ENCODE results near the gene RICTOR.

RICTOR gene

DNA sequence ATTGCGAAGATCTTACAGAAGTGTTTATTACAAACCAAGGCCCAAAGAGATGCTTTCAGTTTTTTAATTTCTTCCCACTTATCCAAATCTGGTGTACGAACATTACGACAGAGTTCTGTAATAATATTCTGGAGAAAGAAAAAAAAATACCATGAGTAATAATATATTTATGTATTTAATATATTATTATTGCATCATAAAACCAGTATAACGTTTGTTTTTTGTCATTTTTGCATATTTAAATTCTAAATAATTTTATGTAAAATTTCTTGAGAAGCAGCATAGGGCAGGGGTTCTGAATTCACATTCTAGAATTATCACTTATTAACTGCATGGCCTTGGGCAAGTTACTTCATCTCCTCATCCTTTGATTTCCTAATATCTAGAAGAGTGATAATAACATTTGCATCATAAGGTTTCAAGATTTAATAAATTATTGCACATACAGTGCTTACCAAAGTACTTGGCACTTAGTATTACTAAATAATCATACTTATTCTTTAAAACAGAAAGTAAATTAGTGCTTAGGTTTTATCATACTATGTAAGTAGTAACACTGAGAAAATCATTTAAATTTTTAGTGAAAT is 120.7 kb downstream of the RICTOR start:
- no peak for DNase-seq (ENCODE audit: low read depth, low spot score)
- no peak overlapping the region for H3K27ac ChIP-seq

DNA sequence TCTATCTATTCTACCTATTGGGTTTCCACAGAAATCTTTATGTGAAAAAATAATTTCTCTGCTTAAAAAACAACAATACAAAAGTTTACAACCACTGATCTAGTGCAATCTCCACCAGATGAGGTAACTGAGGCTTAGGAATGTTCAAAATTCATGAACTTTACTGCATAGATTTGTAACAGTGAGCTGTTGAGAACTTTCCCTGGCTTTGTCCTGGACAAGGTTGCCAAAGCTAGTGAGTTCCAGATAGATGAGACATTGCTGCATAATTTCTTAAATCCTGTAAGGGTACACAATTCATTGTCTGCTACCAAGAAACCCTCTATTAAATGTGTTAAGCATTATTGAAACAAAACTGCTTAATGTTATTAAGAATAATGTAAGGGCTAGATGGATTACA is 125.7 kb downstream of the RICTOR start:
- no peak overlapping the region for H3K27ac ChIP-seq
- no peak for DNase-seq (ENCODE audit: low read depth, low spot score)

DNA sequence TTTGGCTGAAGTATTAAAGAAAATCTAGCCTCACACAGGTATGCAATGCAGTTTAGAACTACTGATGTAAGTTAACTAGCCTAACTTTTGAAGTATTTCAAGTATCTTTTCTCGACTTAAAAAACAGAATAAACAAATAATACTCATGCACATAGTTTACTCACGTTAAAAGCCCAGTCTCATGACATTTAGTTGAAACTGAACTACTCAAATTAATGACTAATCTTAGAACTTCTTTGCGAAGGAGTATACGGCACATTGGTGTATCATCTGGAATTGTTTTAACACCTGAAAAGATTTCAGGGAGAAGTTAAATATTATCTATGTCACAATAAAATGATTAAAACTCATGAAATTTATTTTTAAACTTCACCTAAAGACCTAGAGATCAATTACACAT is 129.9 kb downstream of the RICTOR start:
- no peak for DNase-seq (ENCODE audit: low read depth, low spot score)
- no peak overlapping the region for H3K27ac ChIP-seq

DNA sequence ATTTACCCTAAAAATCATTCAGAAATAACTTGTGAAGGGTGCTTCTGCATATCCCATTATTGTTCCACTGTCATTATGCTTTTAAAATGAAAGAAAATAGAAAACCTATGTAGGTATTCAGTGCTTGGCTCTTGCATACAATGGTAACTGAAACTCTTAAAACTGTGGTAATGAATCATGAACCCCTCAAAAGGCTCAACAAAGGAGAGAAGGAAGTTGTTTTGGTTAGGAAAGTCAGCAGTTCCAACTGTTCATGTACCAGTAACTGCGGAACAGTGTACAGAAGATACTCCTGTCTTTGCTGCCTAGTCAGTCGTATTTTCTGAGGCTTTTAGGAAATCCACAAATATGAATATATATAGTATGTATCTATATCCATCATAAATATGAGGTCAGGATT is 132.3 kb downstream of the RICTOR start:
- DNase-seq (ENCODE audit: low read depth, low spot score): no peak

DNA sequence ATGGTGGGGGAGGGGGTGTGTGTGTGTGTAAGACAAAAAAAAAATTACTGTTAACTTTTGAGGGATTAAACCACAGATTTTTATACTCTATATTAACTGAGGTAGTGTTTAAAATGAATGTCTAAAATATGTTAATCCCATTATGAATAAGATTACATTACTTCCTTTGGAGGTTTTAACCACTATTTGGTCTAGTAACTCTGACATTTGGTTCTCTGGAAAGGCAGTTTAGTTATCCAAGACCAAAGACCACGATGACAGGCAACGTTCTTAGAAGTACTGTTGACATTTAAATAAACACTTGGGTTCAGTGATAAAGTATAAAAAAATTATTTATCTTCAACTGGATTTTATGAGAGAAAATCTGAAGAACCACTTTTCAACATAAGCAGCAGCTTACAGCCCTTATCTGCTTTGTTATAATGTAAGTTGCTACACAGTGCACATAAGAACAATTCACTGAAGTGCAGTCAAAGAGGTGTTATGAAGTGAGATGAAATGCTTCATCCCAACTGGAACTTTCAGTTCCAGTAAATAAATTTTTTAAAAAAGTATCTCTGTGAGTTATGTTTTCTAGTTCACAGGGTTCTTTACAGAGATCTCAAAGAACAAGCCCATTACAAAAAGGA is 133.9 kb downstream of the RICTOR start:
- no peak overlapping the region for H3K27ac ChIP-seq
- no peak for DNase-seq (ENCODE audit: low read depth, low spot score)

More for the DNA sequence above, 132.3 kb downstream of the RICTOR start:
- H3K27ac ChIP-seq: no peak overlapping the region

DNA sequence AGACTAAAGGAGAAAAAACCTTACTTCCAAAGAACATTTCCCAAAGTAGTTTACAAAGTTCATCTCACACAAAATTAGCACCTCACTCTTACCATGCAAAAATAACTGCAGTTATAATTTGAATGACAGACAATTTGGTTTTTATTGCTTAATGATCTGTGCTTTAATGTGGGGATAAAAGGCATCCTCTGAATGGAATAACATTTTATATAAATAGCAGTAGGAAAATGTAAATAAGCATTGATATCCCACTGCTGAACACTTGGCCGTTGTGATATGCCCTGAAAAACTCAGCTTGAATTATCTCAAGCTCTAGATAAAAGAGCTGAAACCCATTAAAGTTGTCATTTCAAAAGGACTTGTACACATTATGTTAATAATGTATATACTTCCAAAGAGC is 135.2 kb downstream of the RICTOR start:
- DNase-seq (ENCODE audit: low read depth, low spot score): no peak
- H3K27ac ChIP-seq: no peak overlapping the region

DNA sequence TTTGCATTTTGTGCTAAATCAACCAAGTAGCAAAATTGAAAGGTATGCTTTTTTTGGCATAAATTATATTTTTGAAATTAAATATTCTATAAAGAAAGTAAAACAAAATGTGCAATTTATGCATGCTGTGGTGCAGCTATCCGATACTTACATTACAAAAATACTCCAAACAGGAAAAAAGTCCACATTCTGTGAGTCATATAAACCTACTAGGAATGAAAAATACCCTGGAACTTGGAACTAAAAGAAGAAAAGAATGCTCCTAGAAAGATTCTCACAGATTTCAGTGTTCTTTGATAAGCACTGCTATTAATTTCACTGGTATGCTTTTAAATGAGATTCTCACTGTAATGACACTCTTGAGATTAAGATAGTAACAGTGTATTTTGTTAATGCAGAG is 135.8 kb downstream of the RICTOR start:
- no peak for DNase-seq (ENCODE audit: low read depth, low spot score)
- no peak overlapping the region for H3K27ac ChIP-seq

DNA sequence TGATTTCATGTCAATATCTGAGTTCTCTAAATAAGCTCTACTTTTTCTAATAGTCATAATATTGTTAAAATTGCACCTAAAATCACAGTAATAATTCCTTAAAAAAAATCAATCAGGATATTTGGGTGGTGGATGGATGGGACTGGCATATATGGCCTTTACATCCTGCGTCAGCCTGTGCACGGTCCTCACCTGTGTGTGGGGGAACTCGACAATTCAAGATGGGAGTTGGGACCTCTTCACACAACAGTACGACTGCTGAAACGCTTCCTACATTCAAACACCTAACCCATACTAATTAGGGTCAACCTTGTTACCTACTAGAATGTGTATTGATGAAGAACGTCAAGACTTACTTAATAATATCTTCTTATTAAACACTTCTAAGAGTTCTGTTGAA is 137.9 kb downstream of the RICTOR start:
- no peak overlapping the region for H3K27ac ChIP-seq

DNA sequence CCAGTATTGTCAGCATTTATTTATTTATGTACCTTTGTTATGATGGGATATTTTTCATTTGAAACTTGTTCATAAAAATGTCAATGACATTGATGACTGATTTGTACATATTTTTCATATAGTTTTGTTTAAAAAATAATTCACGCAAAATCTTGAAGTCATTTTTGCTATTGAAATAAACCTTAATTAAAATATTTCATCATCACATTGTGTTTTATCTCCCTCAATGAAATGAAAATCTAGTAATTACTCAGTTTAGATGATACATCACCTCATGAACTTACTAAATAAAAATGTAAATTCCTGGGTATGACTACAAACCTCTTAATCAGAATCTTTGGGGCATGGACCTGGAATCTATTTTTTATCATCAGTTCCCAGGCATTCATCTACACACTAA is 138.8 kb downstream of the RICTOR start:
- no peak for DNase-seq (ENCODE audit: low read depth, low spot score)
- H3K27ac ChIP-seq: no peak overlapping the region

More for the DNA sequence above, 137.9 kb downstream of the RICTOR start:
- no peak for DNase-seq (ENCODE audit: low read depth, low spot score)

DNA sequence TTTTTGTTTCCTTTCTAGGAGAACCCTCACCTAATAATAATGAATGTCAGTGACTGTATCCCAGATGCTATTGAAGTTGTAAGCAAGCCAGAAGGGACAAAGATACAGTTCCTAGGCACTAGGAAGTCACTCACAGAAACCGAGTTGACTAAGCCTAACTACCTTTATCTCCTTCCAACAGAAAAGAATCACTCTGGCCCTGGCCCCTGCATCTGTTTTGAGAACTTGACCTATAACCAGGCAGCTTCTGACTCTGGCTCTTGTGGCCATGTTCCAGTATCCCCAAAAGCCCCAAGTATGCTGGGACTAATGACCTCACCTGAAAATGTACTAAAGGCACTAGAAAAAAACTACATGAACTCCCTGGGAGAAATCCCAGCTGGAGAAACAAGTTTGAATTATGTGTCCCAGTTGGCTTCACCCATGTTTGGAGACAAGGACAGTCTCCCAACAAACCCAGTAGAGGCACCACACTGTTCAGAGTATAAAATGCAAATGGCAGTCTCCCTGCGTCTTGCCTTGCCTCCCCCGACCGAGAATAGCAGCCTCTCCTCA is 141.3 kb downstream of the RICTOR start:
- no peak overlapping the region for H3K27ac ChIP-seq
- DNase-seq (ENCODE audit: low read depth, low spot score): no peak

DNA sequence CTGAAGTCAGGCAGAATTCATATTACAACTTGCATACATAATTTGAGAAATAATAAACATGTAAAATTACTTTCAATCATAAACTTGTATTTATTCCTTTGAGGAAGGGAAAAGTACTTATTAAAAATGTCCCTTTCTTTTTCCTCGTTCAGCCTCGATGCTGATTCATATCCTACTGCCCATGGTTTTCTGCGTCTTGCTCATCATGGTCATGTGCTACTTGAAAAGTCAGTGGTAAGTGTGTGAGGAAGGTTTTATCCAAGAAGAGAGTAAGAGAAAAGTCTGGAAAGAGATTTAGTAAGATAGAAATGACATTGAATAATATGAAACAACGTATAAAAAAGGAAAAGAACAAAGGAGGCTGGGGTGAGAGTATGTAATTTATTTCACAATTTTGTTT is 142.5 kb downstream of the RICTOR start:
- DNase-seq (ENCODE audit: low read depth, low spot score): no peak

DNA sequence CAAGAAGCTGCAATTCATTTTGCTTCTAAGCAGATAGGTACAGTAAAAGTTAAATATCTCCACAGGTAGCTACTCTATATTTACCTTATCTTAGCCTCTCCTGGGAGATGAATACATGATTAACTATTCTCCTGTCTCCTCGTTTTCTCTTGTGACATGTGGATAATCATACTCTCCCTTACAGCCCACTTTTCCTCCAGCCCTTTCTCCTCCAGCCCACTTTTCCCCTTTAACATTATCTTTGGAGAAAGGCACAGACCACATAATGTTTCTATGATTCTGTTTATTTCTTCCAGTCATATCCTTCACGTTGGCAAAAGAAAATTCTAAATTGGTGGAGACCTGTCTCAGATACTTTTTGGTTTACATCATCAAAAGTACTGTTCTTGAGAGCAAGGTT is 144.4 kb downstream of the RICTOR start:
- no peak overlapping the region for H3K27ac ChIP-seq
- DNase-seq (ENCODE audit: low read depth, low spot score): no peak

More for the DNA sequence above, 142.5 kb downstream of the RICTOR start:
- H3K27ac ChIP-seq: no peak overlapping the region

DNA sequence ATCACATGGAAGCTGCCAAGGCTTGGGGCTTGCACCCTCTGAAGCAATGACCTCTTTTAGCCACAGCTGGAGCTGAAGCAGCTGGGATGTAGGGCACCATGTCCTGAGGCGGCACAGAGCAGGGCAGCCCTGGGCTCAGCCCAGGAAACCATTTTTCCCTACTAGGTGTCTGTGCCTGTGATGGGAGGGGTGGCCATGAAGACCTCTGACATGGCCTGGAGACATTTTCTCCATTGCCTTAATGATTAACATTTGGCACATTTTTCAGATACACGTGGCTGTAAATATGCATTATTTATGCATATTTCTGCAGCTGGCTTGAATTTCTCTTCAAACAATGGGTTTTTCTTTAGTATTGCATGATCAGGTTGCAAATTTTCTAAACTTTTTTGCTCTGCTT is 146.7 kb downstream of the RICTOR start:
- H3K27ac ChIP-seq: no peak overlapping the region
- DNase-seq (ENCODE audit: low read depth, low spot score): no peak

DNA sequence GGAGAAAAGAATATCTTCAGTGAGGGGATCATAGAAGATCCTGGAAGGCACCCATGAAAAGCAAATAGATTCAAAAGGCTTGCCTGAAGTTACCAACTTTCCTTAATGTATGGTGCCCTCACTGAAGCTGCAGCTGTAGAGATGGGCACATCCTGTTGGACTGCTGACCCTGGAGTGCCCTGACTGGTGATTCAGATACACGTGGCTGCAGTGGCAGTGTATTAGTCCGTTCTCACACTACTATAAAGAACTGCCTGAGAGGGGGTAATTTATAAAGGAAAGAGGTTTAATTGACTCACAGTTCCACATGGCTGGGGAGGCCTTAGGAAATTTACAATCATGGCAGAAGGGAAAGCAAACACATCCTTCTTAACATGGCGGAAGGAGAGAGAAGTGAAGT is 148.1 kb downstream of the RICTOR start:
- H3K27ac ChIP-seq: peak overlapping the region; percentile 6
- DNase-seq (ENCODE audit: low read depth, low spot score): no peak

DNA sequence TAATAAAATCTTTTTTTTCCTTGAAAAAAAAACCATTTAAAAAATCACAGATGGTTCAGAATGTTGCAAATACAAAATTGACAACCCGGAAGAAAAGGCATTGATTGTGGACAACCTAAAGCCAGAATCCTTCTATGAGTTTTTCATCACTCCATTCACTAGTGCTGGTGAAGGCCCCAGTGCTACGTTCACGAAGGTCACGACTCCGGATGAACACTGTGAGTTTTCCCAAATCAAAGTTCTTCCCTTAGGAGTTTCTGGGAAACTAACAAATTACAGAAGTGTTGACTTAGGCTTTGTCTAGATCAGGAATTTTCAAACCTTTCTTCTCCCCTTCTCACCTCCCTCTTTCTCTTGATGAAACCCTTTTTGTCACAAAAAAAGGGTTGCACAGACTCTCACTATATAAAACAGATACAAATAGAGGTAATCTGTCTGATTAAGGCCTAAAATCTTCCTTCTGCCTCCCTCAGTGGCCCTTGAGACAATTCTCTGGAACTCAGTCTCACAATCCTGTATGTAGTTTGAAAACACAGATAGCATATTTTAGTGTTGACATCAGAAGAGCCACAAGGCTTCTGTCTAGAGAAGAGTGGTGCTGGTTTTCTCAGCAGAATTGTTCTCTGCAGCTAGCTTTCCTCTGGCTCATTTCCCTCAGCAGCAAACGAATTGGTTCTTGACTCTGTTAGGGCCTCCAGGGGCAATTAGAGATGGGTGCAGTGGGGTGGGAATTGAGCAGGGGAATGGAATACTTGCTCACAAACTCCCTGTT is 148.9 kb downstream of the RICTOR start:
- H3K27ac ChIP-seq: peak overlapping the region; percentile 6
- no peak for DNase-seq (ENCODE audit: low read depth, low spot score)

DNA sequence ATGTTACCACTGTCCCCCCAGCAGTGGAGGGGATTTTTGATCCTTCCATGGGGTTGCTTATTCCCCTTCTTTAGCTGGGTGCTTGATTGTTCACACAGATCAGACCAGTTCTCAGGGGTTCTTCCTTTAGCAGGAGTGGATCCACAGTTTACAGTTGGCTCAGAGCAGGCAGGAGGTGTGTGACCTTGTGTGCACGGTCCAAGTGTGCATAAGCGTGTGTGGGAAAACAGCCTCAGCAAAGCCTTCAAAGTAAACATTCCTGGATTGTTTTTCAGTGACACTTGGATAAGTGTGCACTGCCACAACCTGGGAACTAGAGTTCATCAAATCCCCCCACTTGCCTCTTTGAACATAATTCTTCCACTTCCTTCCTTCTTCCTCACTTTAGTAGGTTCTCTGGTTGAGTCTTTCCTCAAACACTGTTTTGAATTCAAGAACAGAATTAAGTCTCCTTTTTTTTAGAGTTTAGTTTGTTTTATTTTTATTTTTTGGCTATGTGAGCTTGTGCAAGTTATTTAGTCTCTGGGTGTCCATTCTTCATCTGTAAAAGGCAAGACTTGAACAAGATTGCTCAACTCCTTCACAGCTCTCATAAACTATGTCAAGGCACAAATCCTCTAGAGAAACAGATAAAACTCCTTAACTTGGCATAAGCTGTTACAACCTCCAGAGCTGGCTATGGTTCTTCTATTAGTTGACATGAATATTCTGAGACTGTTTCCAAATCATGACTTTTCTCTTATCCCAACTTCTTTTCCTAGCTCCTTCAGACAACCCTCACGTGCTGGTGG is 150.3 kb downstream of the RICTOR start:
- no peak overlapping the region for H3K27ac ChIP-seq
- no peak for DNase-seq (ENCODE audit: low read depth, low spot score)

DNA sequence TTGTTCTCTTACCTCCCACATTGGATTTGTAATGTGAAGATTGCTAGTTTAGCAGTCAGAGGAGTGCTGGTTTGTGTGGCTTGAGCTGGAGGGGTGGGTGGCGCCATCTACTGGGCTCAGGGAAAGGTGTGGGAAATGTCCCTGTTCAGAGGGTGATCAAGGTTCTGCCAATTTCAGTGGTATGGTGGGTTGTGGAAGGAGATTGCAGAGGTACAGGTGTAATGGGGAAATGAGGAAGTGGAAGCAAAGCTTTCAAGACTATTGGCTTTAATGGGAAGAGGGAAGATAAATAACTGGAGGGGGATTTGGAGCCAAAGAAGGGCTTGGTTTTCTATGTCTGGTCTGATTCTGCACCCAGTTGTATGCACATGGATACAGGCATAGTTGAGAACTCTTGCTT is 152.0 kb downstream of the RICTOR start:
- H3K27ac ChIP-seq: no peak overlapping the region
- no peak for DNase-seq (ENCODE audit: low read depth, low spot score)

DNA sequence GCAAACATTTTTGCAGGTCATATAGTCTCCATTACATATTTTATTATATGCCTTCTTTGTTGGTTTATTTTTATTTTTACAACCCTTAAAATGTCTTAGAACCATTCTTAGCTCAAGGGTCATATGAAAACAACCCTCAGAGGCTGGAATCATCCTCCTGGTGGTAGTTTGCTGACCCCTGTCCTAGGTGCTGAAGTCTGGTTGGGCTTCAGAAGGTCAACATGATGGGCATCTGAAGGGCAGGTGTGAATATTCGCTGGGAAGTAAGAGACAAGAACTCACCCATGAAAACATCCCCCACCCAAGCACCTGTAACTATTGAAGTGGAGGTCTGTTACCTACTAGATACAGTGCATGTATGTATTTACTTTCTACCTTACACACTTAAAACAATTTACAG is 153.0 kb downstream of the RICTOR start:
- no peak for DNase-seq (ENCODE audit: low read depth, low spot score)
- no peak overlapping the region for H3K27ac ChIP-seq

DNA sequence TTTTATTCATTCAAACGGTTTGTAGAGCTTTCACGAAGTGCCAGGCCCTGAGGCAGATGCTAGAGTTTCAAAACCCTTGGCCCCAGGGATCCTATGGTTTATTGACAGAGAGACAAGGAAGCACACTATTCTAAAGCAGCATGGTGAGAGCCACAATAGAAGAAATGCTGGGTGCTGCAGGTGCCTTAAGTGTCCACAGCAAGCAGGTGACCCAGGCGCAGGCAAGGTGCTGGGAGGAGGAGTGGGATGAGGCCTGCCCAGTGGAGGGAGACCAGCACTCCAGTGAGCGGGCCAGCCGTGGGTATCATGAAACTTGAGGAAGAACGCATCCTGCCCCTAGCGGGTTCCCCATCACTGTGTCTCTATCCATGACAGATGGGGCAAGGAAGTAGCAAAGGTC is 157.4 kb downstream of the RICTOR start:
- no peak overlapping the region for H3K27ac ChIP-seq
- no peak for DNase-seq (ENCODE audit: low read depth, low spot score)

DNA sequence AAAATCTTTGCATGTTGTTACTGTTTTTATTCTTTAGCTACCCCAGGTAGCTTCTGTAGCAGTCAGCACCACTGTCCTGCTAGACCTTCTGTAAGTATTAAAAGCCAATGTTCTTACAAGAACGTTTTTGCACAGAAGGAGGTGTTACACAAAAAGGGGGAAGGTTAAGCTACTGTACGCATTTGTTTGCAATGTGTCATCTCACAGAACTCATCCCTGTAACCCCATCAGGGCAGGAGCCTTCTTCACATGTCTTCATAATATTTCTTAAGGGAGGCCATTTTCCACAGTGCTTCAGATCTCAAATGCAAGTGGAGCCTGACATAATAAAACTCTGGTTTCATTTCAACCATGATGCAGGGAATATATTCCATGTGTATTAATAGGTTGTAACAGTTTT is 160.5 kb downstream of the RICTOR start:
- DNase-seq (ENCODE audit: low read depth, low spot score): no peak
- H3K27ac ChIP-seq: no peak overlapping the region

DNA sequence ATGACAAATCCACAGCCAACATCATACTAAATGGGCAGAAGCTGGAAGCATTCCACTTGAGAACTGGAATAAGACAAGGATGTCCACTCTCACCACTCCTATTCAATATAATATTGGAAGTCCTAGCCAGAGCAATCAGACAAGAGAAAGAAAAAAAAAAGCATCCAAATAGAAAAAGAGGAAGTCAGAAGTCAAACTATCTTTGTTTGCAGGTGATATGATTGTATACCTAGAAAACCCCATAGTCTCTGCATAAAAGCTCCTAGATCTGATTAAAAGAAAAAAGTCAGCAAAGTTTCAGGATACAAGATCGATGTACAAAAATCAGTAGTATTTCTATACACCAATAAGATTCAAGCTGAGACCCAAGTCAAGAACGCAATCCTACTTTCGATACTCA is 162.3 kb downstream of the RICTOR start:
- no peak overlapping the region for H3K27ac ChIP-seq
- no peak for DNase-seq (ENCODE audit: low read depth, low spot score)

Data from epithelial cell of prostate (primary cell).